GM23338 (cell line): ENCODE measurements around the gene SPTLC2.
"Not testable (repeated sequence)": the region's sequence is repeated elsewhere in the genome, so short reads cannot be mapped to it uniquely, and the experiment has no call there.

Experiments
- CREB1 ChIP-seq: fragments of 250-450 bp; sonication (Bioruptor Pico); IDR thresholded peaks from 2 replicates; pipeline ENCODE4 v1.5.0; 2020; ENCODE audit warnings: low read depth, mild to moderate bottlenecking, moderate library complexity
- CTCF ChIP-seq, 2 experiments: fragments of 200-600 bp in 1 of 2; sonication (generic) in 1 of 2; conservative IDR thresholded peaks; 2 replicates each; pipeline versions ENCODE4 v1.5.1 to v1.6.1; 2016 to 2017; ENCODE audit warnings: antibody characterized with exemption in 2 of 2, low read depth in 2 of 2, mild to moderate bottlenecking in 2 of 2, moderate library complexity in 1 of 2
- EZH2 ChIP-seq: fragments of 200-600 bp; sonication (generic); IDR thresholded peaks from one replicate; pipeline ENCODE4 v1.8.0; 2017; ENCODE audit warnings: antibody characterized with exemption, mild to moderate bottlenecking, low read depth; ENCODE audit not compliant: unreplicated experiment
- EZH2phosphoT487 ChIP-seq: fragments of 200-600 bp; sonication (generic); IDR thresholded peaks from one replicate; pipeline ENCODE4 v1.8.1; 2018; ENCODE audit warnings: antibody characterized with exemption; ENCODE audit not compliant: unreplicated experiment
- JUNB ChIP-seq: IDR thresholded peaks from one replicate; pipeline ENCODE4 v1.6.1; 2016; ENCODE audit warnings: antibody characterized with exemption; ENCODE audit not compliant: unreplicated experiment
- NANOG ChIP-seq: IDR thresholded peaks from 2 replicates; pipeline ENCODE4 v1.6.1; 2016; ENCODE audit warnings: antibody characterized with exemption, borderline replicate concordance
- POLR2AphosphoS5 ChIP-seq: IDR thresholded peaks from 2 replicates; pipeline ENCODE4 v1.6.1; 2016; ENCODE audit warnings: antibody characterized with exemption, low read depth
- REST ChIP-seq: IDR thresholded peaks from one replicate; pipeline ENCODE4 v1.6.1; 2018; ENCODE audit warnings: antibody characterized with exemption; ENCODE audit not compliant: unreplicated experiment
- STAT1 ChIP-seq: IDR thresholded peaks from one replicate; pipeline ENCODE4 v1.6.1; 2016; ENCODE audit warnings: antibody characterized with exemption; ENCODE audit not compliant: unreplicated experiment
- ZNF114 ChIP-seq: fragments of 250-450 bp; sonication (Bioruptor Pico); IDR thresholded peaks from 2 replicates; pipeline ENCODE4 v1.5.0; 2020; ENCODE audit warnings: mild to moderate bottlenecking, moderate library complexity
- ZNF331 ChIP-seq: fragments of 250-450 bp; sonication (Bioruptor Pico); IDR thresholded peaks from 2 replicates; pipeline ENCODE4 v1.5.0; 2020; ENCODE audit warnings: low read depth, mild to moderate bottlenecking, moderate library complexity
- ZNF462 ChIP-seq: fragments of 250-450 bp; sonication (Bioruptor Pico); IDR thresholded peaks from 2 replicates; pipeline ENCODE4 v1.5.0; 2020; ENCODE audit warnings: mild to moderate bottlenecking, moderate library complexity
- TF ChIP-seq, protein P1 (sequence below): IDR thresholded peaks from 2 replicates; pipeline ENCODE4 v1.6.1; 2016; ENCODE audit warnings: antibody characterized with exemption

GRCh38 chr14:77635466-77635865 is 19.0 kb upstream of the SPTLC2 start:
- not testable (repeated sequence) for TF ChIP-seq CTCF (conservative IDR thresholded peaks at IDR 0.05; ENCODE audit: low read depth in 2 of 2); POLR2AphosphoS5; EZH2; CREB1 (CRISPR knock-in tag); EZH2phosphoT487; REST; ZNF462; STAT1; ZNF331 (CRISPR knock-in tag); JUNB; NANOG; ZNF114 (CRISPR knock-in tag)
- TF ChIP-seq, protein P1, sequence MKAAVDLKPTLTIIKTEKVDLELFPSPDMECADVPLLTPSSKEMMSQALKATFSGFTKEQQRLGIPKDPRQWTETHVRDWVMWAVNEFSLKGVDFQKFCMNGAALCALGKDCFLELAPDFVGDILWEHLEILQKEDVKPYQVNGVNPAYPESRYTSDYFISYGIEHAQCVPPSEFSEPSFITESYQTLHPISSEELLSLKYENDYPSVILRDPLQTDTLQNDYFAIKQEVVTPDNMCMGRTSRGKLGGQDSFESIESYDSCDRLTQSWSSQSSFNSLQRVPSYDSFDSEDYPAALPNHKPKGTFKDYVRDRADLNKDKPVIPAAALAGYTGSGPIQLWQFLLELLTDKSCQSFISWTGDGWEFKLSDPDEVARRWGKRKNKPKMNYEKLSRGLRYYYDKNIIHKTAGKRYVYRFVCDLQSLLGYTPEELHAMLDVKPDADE = not testable (repeated sequence)
